Measurements from ENCODE around the gene WDR46.

DNA sequence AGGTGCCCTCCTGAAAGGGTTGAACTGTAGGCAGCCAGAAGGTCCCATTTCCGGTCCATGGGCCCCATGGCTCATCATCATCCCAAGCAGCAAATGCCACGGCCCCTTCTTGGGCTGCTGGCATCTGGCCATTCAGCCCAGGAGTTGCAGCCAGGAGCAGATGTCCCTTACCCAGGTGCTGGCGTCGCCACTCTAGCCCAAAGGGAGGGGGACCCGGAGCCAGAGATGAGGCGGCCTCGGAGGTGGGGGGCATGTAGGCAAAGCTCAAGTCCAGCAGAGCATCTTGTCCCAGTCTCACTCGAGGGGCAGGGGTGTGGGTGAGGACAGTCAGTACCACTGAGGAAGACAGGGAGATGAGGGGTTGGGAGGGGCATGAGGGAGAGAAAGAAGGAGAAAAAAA is 16.0 kb upstream of the WDR46 start:
- TF ChIP-seq, protein P1, sequence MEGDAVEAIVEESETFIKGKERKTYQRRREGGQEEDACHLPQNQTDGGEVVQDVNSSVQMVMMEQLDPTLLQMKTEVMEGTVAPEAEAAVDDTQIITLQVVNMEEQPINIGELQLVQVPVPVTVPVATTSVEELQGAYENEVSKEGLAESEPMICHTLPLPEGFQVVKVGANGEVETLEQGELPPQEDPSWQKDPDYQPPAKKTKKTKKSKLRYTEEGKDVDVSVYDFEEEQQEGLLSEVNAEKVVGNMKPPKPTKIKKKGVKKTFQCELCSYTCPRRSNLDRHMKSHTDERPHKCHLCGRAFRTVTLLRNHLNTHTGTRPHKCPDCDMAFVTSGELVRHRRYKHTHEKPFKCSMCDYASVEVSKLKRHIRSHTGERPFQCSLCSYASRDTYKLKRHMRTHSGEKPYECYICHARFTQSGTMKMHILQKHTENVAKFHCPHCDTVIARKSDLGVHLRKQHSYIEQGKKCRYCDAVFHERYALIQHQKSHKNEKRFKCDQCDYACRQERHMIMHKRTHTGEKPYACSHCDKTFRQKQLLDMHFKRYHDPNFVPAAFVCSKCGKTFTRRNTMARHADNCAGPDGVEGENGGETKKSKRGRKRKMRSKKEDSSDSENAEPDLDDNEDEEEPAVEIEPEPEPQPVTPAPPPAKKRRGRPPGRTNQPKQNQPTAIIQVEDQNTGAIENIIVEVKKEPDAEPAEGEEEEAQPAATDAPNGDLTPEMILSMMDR (IDR thresholded peaks at IDR 0.05; ENCODE audit: extremely low read depth in 1 of 2, insufficient read depth in 1 of 2, low read depth in 1 of 2, low read length in 2 of 2), result no peak
- TF ChIP-seq JUN (IDR thresholded peaks at IDR 0.05; ENCODE audit: borderline replicate concordance, insufficient read depth, insufficient read length, low read depth) (no peak), POLR2A (IDR thresholded peaks at IDR 0.05; ENCODE audit: low read depth, low read length) (no peak), POLR2AphosphoS5 (IDR thresholded peaks at IDR 0.05; ENCODE audit: insufficient read depth, low read depth, low read length) (no peak), EZH2 (IDR thresholded peaks at IDR 0.05; ENCODE audit: borderline replicate concordance, low read depth, low read length, severe bottlenecking) (no peak), MYC (IDR thresholded peaks at IDR 0.05; ENCODE audit: low read depth, low read length) (no peak), GATA2 (IDR thresholded peaks at IDR 0.05; ENCODE audit: insufficient read depth, insufficient read length, low read depth, low read length) (no peak), FOS (IDR thresholded peaks at IDR 0.05; ENCODE audit: borderline replicate concordance, insufficient read depth, low read length) (no peak)
- TF ChIP-seq, protein P2, sequence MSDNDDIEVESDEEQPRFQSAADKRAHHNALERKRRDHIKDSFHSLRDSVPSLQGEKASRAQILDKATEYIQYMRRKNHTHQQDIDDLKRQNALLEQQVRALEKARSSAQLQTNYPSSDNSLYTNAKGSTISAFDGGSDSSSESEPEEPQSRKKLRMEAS (IDR thresholded peaks at IDR 0.05; ENCODE audit: insufficient read depth, insufficient read length), result no peak
